Measurements from ENCODE around the gene PCMT1.

DNA sequence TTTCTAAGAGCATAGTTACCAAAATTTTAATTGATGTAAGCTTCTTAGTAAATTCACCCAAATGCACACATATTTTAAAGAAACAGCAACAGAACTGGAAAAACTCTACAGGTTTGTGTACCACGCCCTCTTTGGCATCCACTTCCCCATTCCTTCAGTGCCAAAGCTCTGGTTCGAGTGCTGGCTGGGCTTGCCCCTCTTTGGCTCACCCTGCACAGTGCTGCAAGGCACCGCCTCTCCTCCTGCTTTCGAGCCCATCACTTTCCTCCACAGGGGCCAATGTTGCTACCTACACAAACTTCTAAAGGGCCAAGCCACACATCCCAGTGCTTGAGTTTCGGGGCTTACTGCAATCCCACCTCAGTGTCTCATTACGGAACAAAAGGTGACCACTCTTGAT, 105.0 kb downstream of the PCMT1 start:
- TF ChIP-seq, protein P1, sequence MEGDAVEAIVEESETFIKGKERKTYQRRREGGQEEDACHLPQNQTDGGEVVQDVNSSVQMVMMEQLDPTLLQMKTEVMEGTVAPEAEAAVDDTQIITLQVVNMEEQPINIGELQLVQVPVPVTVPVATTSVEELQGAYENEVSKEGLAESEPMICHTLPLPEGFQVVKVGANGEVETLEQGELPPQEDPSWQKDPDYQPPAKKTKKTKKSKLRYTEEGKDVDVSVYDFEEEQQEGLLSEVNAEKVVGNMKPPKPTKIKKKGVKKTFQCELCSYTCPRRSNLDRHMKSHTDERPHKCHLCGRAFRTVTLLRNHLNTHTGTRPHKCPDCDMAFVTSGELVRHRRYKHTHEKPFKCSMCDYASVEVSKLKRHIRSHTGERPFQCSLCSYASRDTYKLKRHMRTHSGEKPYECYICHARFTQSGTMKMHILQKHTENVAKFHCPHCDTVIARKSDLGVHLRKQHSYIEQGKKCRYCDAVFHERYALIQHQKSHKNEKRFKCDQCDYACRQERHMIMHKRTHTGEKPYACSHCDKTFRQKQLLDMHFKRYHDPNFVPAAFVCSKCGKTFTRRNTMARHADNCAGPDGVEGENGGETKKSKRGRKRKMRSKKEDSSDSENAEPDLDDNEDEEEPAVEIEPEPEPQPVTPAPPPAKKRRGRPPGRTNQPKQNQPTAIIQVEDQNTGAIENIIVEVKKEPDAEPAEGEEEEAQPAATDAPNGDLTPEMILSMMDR (IDR thresholded peaks at IDR 0.05) = no peak
- TF ChIP-seq POLR2AphosphoS5 (IDR thresholded peaks at IDR 0.05; ENCODE audit: insufficient read depth in 1 of 2, low read depth in 1 of 2) (no peak), POLR2A (IDR thresholded peaks at IDR 0.05) (no peak)
